ENCODE measurements around the gene DRC3.

GRCh38 chr17:18002171-18002570 is 29.5 kb downstream of the DRC3 start:
- no peak for TF ChIP-seq EZH2 (IDR thresholded peaks at IDR 0.05)
- no peak for TF ChIP-seq FOSL1 (IDR thresholded peaks at IDR 0.05; ENCODE audit: low read depth)
- no peak for TF ChIP-seq CTCF (IDR thresholded peaks at IDR 0.05 in 2 of 3, conservative IDR thresholded peaks at IDR 0.05 in 1 of 3; ENCODE audit: borderline replicate concordance in 1 of 3, insufficient read depth in 1 of 3, low read depth in 2 of 3, low read length in 2 of 3)
- no peak for TF ChIP-seq ZNF274 (IDR thresholded peaks at IDR 0.05; ENCODE audit: low read depth, low read length)
- no peak for TF ChIP-seq POLR2AphosphoS5 (IDR thresholded peaks at IDR 0.05; ENCODE audit: low read depth, low read length)
- TF ChIP-seq EZH2phosphoT487 (IDR thresholded peaks at IDR 0.05; ENCODE audit: borderline replicate concordance): no peak
- TF ChIP-seq POLR2A (IDR thresholded peaks at IDR 0.05; ENCODE audit: borderline replicate concordance, extremely low read depth, insufficient read depth, insufficient read length): no peak
- no peak for TF ChIP-seq CEBPB (IDR thresholded peaks at IDR 0.05; ENCODE audit: low read depth)

Data from HCT116 (cell line).